Measurements from ENCODE around the gene SLC6A1.

Gene SLC6A1

DNA sequence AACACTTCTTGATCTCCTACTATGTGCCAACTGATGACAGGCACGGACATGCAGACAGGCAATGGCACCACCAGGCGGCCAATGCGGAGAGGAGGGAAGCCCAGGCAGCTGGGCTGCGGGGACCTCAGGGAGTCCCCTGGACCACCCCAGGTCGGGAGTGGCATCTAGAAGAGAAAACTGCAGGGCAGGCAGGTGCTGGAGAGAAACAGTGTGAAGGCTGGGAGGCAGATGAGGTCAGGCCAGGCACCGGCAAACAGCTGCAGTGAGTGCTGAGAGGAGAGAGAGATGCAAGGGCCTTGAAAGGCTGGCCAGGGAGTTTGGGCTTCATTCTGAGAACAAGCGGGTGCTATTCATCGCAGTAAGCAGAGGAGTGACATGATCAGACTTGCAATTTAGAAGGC lies 29.1 kb downstream of the SLC6A1 start:
- TF ChIP-seq, protein P1, sequence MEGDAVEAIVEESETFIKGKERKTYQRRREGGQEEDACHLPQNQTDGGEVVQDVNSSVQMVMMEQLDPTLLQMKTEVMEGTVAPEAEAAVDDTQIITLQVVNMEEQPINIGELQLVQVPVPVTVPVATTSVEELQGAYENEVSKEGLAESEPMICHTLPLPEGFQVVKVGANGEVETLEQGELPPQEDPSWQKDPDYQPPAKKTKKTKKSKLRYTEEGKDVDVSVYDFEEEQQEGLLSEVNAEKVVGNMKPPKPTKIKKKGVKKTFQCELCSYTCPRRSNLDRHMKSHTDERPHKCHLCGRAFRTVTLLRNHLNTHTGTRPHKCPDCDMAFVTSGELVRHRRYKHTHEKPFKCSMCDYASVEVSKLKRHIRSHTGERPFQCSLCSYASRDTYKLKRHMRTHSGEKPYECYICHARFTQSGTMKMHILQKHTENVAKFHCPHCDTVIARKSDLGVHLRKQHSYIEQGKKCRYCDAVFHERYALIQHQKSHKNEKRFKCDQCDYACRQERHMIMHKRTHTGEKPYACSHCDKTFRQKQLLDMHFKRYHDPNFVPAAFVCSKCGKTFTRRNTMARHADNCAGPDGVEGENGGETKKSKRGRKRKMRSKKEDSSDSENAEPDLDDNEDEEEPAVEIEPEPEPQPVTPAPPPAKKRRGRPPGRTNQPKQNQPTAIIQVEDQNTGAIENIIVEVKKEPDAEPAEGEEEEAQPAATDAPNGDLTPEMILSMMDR (IDR thresholded peaks at IDR 0.05; ENCODE audit: low read length), result no peak
- TF ChIP-seq EZH2 (IDR thresholded peaks at IDR 0.05; ENCODE audit: borderline replicate concordance, low read length), result no peak
- Histone ChIP-seq H3K27me3 (ENCODE audit: insufficient read depth, low read length) (peaks cover 6% of the 10 kb centered on the region; the same call in 1 of the 2 replicates), H3K9me2 (ENCODE audit: low read depth, low read length) (no peaks in the 10 kb centered on the region), H3K9me3 (ENCODE audit: low read length) (no peaks in the 10 kb centered on the region), H3K4me1 (ENCODE audit: insufficient read depth, low read length, severe bottlenecking) (no peaks in the 10 kb centered on the region), H3K79me2 (ENCODE audit: insufficient read depth, low read length) (no peaks in the 10 kb centered on the region), H3K36me3 (ENCODE audit: insufficient read depth, low read length) (no peaks in the 10 kb centered on the region), H3K27ac (ENCODE audit: low read depth, low read length, poor library complexity, severe bottlenecking) (no peak overlapping the region), H3K4me2 (ENCODE audit: low read length) (no peak overlapping the region), H2AFZ (ENCODE audit: low read length) (no peak overlapping the region), H3F3A (ENCODE audit: insufficient read depth, low read length) (no peaks in the 10 kb centered on the region), H3K4me3 (ENCODE audit: low read depth, low read length, poor library complexity, severe bottlenecking) (no peak overlapping the region), H3K9ac (ENCODE audit: low read length) (no peak overlapping the region), H4K20me1 (ENCODE audit: insufficient read depth, low read length) (no peaks in the 10 kb centered on the region)

DNA sequence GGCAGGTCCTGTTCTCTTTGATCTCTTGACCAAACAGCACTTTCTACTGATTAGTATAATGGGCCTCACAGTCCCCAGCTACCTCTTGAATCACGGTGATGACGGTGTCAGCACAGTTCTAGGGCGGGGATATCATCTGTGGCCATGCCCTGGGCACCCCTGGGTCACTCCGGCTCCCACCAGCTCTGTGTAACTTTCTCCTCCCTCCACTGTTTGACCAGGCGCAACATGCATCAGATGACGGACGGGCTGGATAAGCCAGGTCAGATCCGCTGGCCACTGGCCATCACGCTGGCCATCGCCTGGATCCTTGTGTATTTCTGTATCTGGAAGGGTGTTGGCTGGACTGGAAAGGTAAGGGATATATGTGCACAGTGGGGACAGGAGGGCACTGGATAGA lies 29.6 kb downstream of the SLC6A1 start:
- no peaks in the 10 kb centered on the region for H3F3A ChIP-seq (ENCODE audit: insufficient read depth, low read length)
- no peak for TF ChIP-seq EZH2 (IDR thresholded peaks at IDR 0.05; ENCODE audit: borderline replicate concordance, low read length)
- TF ChIP-seq, protein P1 (IDR thresholded peaks at IDR 0.05; ENCODE audit: low read length), result no peak
- H4K20me1 ChIP-seq (ENCODE audit: insufficient read depth, low read length), result no peaks in the 10 kb centered on the region
- H3K4me1 ChIP-seq (ENCODE audit: insufficient read depth, low read length, severe bottlenecking), result no peaks in the 10 kb centered on the region
- H3K4me2 ChIP-seq (ENCODE audit: low read length), result no peak overlapping the region
- no peaks in the 10 kb centered on the region for H3K9me3 ChIP-seq (ENCODE audit: low read length)
- no peak overlapping the region for H3K27ac ChIP-seq (ENCODE audit: low read depth, low read length, poor library complexity, severe bottlenecking)
- no peaks in the 10 kb centered on the region for H3K9me2 ChIP-seq (ENCODE audit: low read depth, low read length)
- no peak overlapping the region for H3K9ac ChIP-seq (ENCODE audit: low read length)
- peaks cover 6% of the 10 kb centered on the region; the same call in 1 of the 2 replicates for H3K27me3 ChIP-seq (ENCODE audit: insufficient read depth, low read length)
- H3K36me3 ChIP-seq (ENCODE audit: insufficient read depth, low read length), result no peaks in the 10 kb centered on the region
- H3K4me3 ChIP-seq (ENCODE audit: low read depth, low read length, poor library complexity, severe bottlenecking), result no peak overlapping the region
- no peaks in the 10 kb centered on the region for H3K79me2 ChIP-seq (ENCODE audit: insufficient read depth, low read length)
- no peak overlapping the region for H2AFZ ChIP-seq (ENCODE audit: low read length)

DNA sequence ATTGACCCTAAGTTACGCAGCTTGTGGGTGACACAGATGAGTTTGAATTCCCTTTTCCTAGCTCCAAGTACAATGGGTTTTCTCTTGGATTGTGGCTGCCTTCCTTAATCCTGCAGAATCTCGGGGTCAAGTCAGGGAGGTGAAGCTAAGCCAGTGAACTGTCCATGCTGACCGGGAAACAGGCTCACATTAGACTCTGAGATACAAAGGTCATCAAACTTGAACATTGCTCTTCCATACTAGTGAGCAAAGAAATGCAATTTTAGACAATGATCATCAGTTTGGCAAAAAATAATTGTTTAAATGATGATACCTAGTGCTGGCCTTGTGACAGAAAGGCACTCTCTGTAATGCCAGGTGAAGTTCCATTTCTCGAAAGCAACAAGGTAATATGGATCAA lies 31.6 kb downstream of the SLC6A1 start:
- no peak overlapping the region for H2AFZ ChIP-seq (ENCODE audit: low read length)
- peaks cover 6% of the 10 kb centered on the region; the same call in 1 of the 2 replicates for H3K27me3 ChIP-seq (ENCODE audit: insufficient read depth, low read length)
- no peaks in the 10 kb centered on the region for H3F3A ChIP-seq (ENCODE audit: insufficient read depth, low read length)
- no peaks in the 10 kb centered on the region for H3K4me1 ChIP-seq (ENCODE audit: insufficient read depth, low read length, severe bottlenecking)
- H3K4me3 ChIP-seq (ENCODE audit: low read depth, low read length, poor library complexity, severe bottlenecking), result no peak overlapping the region
- no peak overlapping the region for H3K9ac ChIP-seq (ENCODE audit: low read length)
- no peaks in the 10 kb centered on the region for H3K9me2 ChIP-seq (ENCODE audit: low read depth, low read length)
- H4K20me1 ChIP-seq (ENCODE audit: insufficient read depth, low read length), result no peaks in the 10 kb centered on the region
- H3K9me3 ChIP-seq (ENCODE audit: low read length), result no peaks in the 10 kb centered on the region
- no peak overlapping the region for H3K27ac ChIP-seq (ENCODE audit: low read depth, low read length, poor library complexity, severe bottlenecking)
- H3K4me2 ChIP-seq (ENCODE audit: low read length), result no peak overlapping the region
- H3K79me2 ChIP-seq (ENCODE audit: insufficient read depth, low read length), result no peaks in the 10 kb centered on the region
- no peaks in the 10 kb centered on the region for H3K36me3 ChIP-seq (ENCODE audit: insufficient read depth, low read length)
- TF ChIP-seq EZH2 (IDR thresholded peaks at IDR 0.05; ENCODE audit: borderline replicate concordance, low read length), result no peak
- TF ChIP-seq, protein P1 (IDR thresholded peaks at IDR 0.05; ENCODE audit: low read length), result no peak

Measured in OCI-LY1 (cell line).